HG03439 (cell line): ENCODE results near the gene ZNF497.
A peak's percentile ranks its signal among the peaks of the same experiment; 100 is the strongest.
"Not testable (repeated sequence)": the region's sequence is repeated elsewhere in the genome, so short reads cannot be mapped to it uniquely, and the experiment has no call there.

ENCODE experiments used
- ATAC-seq: cut with Tn5 transposase; IDR thresholded peaks from one replicate; pipeline ENCODE4 v1.9.1; 2021; ENCODE audit warnings: mild to moderate bottlenecking, moderate library complexity; ENCODE audit not compliant: unreplicated experiment

The ZNF497 gene

GRCh38 chr19:58350871-58351557 lies 11.5 kb downstream of the ZNF497 start:
- no peak for ATAC-seq

GRCh38 chr19:58350001-58350861 lies 12.3 kb downstream of the ZNF497 start:
- no peak for ATAC-seq

- ATAC-seq: no peak
Measured at GRCh38 chr19:58349590-58349989, 13.0 kb downstream of the ZNF497 start.

- ATAC-seq: not testable (repeated sequence)
Measured at GRCh38 chr19:58348080-58348479, 14.5 kb downstream of the ZNF497 start.

- peak; percentile 75 for ATAC-seq
Measured at GRCh38 chr19:58346961-58347929, 15.3 kb downstream of the ZNF497 start.

GRCh38 chr19:58345558-58345957 lies 17.0 kb downstream of the ZNF497 start:
- ATAC-seq: no peak

GRCh38 chr19:58338825-58339558 lies 23.6 kb downstream of the ZNF497 start:
- no peak for ATAC-seq

GRCh38 chr19:58338336-58338735 lies 24.2 kb downstream of the ZNF497 start:
- no peak for ATAC-seq

GRCh38 chr19:58336820-58337219 lies 25.7 kb downstream of the ZNF497 start:
- ATAC-seq: no peak

- ATAC-seq: no peak
Measured at GRCh38 chr19:58336216-58336615, 26.3 kb downstream of the ZNF497 start.

- ATAC-seq: no peak
Measured at GRCh38 chr19:58335630-58336029, 26.9 kb downstream of the ZNF497 start.

GRCh38 chr19:58334691-58335249 lies 27.8 kb downstream of the ZNF497 start:
- no peak for ATAC-seq

- ATAC-seq: no peak
Measured at GRCh38 chr19:58332697-58333096, 29.9 kb downstream of the ZNF497 start.

- no peak for ATAC-seq
Measured at GRCh38 chr19:58330458-58330857, 32.1 kb downstream of the ZNF497 start.

GRCh38 chr19:58328999-58329398 lies 33.6 kb downstream of the ZNF497 start:
- no peak for ATAC-seq

- ATAC-seq: peak; percentile 82
Measured at GRCh38 chr19:58326914-58327726, 35.4 kb downstream of the ZNF497 start, which contains the start of gene ZSCAN22. ZSCAN22 (plus strand) TSS chr19:58326994; CDS start chr19:58334803, 7,809 bp downstream.

GRCh38 chr19:58326501-58326913 lies 36.0 kb downstream of the ZNF497 start:
- no peak for ATAC-seq

- ATAC-seq: no peak
Measured at GRCh38 chr19:58325311-58326022, 37.1 kb downstream of the ZNF497 start.
